HepG2 (cell line): ENCODE results near the gene GAL3ST1. TPM values are rescaled to one million over a fixed set of nuclear protein-coding genes. Genes with fewer than 3 reads are reported as not detected.

Source experiments
- FOXK2 ChIP-seq: fragments of 450-650 bp; IDR thresholded peaks from 2 replicates; pipeline ENCODE4 v1.6.1; 2016
- FOXP4 ChIP-seq: sonication (generic); formaldehyde crosslinking; IDR thresholded peaks from 2 replicates; pipeline ENCODE4 v1.4.0; 2020; ENCODE audit warnings: missing genetic modification reagents
- HMGA1 ChIP-seq: sonication (generic); formaldehyde crosslinking; conservative IDR thresholded peaks from 2 replicates; pipeline ENCODE4 v1.4.0; 2020; ENCODE audit warnings: missing genetic modification reagents
- NCOA5 ChIP-seq: sonication (generic); formaldehyde crosslinking; IDR thresholded peaks from 2 replicates; pipeline ENCODE4 v1.4.0; 2020; ENCODE audit warnings: missing genetic modification reagents
- NFE2L1 ChIP-seq: sonication (generic); formaldehyde crosslinking; IDR thresholded peaks from 2 replicates; pipeline ENCODE4 v1.4.0; 2020; ENCODE audit warnings: missing genetic modification reagents, mild to moderate bottlenecking, borderline replicate concordance
- NR2F1 ChIP-seq, 2 experiments: fragments of 450-650 bp in 1 of 2; formaldehyde crosslinking in 1 of 2; IDR thresholded peaks; 2 replicates each; pipeline versions ENCODE4 v1.5.0 to v1.6.1; 2016 to 2020; ENCODE audit warnings: mild to moderate bottlenecking in 1 of 2, missing compliant biosample characterization in 1 of 2, missing genetic modification reagents in 1 of 2, moderate library complexity in 1 of 2
- PATZ1 ChIP-seq: sonication (generic); formaldehyde crosslinking; IDR thresholded peaks from 2 replicates; pipeline ENCODE4 v1.4.0; 2020; ENCODE audit warnings: missing genetic modification reagents
- SIX1 ChIP-seq: sonication (generic); formaldehyde crosslinking; IDR thresholded peaks from 2 replicates; pipeline ENCODE4 v1.4.0; 2020; ENCODE audit warnings: missing genetic modification reagents, borderline replicate concordance
- SMYD3 ChIP-seq: sonication (generic); formaldehyde crosslinking; IDR thresholded peaks from 2 replicates; pipeline ENCODE4 v1.8.1; 2023; ENCODE audit warnings: mild to moderate bottlenecking, missing genetic modification reagents
- TP53 ChIP-seq: sonication (generic); formaldehyde crosslinking; conservative IDR thresholded peaks from 2 replicates; pipeline ENCODE4 v1.4.0; 2020; ENCODE audit warnings: missing genetic modification reagents
- polyA plus RNA-seq, 8 experiments: library from polyadenylated mRNA; depleted of rRNA in 3 of 8; stranded (reverse) in 7 of 8; unstranded in 1 of 8; fragments of >200 nt; fragmentation: Illumina TruSeq in 4 of 8; extraction: Trizol in 4 of 8; gene quantifications; 2 replicates each; pipeline versions ENCODE4 v1.2.1 to v1.2.3, GENCODE V29; 2011 to 2016; ENCODE audit warnings: low read depth in 4 of 8, missing spikeins in 1 of 8, mixed read lengths in 1 of 8; ENCODE audit not compliant: insufficient read depth in 1 of 8
- total RNA-seq, 5 experiments: library from RNA; depleted of rRNA; stranded (reverse); fragments of >200 nt; fragmentation: Illumina TruSeq; extraction: Trizol; gene quantifications; 2 replicates each; pipeline ENCODE4 v1.2.3, GENCODE V29; 2016; ENCODE audit warnings: low read depth in 1 of 5
- TF ChIP-seq, protein P1 (sequence below): sonication (generic); formaldehyde crosslinking; IDR thresholded peaks from 2 replicates; pipeline ENCODE4 v1.5.0; 2020; ENCODE audit warnings: mild to moderate bottlenecking, missing genetic modification reagents
- TF ChIP-seq, protein P2 (sequence below): sonication (generic); formaldehyde crosslinking; IDR thresholded peaks from 2 replicates; pipeline ENCODE4 v1.9.0; 2021; ENCODE audit warnings: missing genetic modification reagents, borderline replicate concordance
- TF ChIP-seq, protein P3 (sequence below): sonication (generic); formaldehyde crosslinking; IDR thresholded peaks from 2 replicates; pipeline ENCODE4 v1.4.0; 2020; ENCODE audit warnings: mild to moderate bottlenecking, missing genetic modification reagents
- TF ChIP-seq, protein P4 (sequence below): sonication (generic); formaldehyde crosslinking; IDR thresholded peaks from 2 replicates; pipeline ENCODE4 v1.5.0; 2020; ENCODE audit warnings: missing genetic modification reagents
- TF ChIP-seq, protein P5 (sequence below), 2 experiments: sonication (generic) in 1 of 2; formaldehyde crosslinking in 1 of 2; IDR thresholded peaks; 2 replicates each; pipeline versions ENCODE4 v1.4.0 to v1.6.1; 2018 to 2020; ENCODE audit warnings: missing genetic modification reagents in 2 of 2, borderline replicate concordance in 1 of 2, low read depth in 1 of 2, mild to moderate bottlenecking in 1 of 2, missing biosample characterization in 1 of 2

GAL3ST1 gene
- total and polyA plus RNA-seq, 2 of the 13 experiments (the other 11 are each of a cell fraction or from before 2014, with no cell fraction given): 4.4 to 14.7 TPM

GRCh38 chr22:30605449-30606110, 31.1 kb upstream of the GAL3ST1 start (continued):
- TF ChIP-seq SIX1 (CRISPR knock-in tag) (no peak), NFE2L1 (CRISPR knock-in tag) (no peak), PATZ1 (CRISPR knock-in tag) (peak; percentile 15; the same call in 1 of the 2 replicates), TP53 (CRISPR knock-in tag) (no peak), FOXP4 (CRISPR knock-in tag) (peak; percentile 9; the same call in 1 of the 2 replicates), HMGA1 (no peak), FOXK2 (peak; percentile 46; the same call in 1 of the 2 replicates), NR2F1 (CRISPR knock-in tag; IDR thresholded peaks at IDR 0.05) (no peak), SMYD3 (no peak), NCOA5 (no peak)
- TF ChIP-seq, protein P1, sequence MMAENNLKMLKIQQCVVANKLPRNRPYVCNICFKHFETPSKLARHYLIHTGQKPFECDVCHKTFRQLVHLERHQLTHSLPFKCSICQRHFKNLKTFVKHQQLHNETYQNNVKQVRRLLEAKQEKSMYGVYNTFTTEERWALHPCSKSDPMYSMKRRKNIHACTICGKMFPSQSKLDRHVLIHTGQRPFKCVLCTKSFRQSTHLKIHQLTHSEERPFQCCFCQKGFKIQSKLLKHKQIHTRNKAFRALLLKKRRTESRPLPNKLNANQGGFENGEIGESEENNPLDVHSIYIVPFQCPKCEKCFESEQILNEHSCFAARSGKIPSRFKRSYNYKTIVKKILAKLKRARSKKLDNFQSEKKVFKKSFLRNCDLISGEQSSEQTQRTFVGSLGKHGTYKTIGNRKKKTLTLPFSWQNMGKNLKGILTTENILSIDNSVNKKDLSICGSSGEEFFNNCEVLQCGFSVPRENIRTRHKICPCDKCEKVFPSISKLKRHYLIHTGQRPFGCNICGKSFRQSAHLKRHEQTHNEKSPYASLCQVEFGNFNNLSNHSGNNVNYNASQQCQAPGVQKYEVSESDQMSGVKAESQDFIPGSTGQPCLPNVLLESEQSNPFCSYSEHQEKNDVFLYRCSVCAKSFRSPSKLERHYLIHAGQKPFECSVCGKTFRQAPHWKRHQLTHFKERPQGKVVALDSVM (CRISPR knock-in tag): peak; percentile 79
- TF ChIP-seq, protein P2, sequence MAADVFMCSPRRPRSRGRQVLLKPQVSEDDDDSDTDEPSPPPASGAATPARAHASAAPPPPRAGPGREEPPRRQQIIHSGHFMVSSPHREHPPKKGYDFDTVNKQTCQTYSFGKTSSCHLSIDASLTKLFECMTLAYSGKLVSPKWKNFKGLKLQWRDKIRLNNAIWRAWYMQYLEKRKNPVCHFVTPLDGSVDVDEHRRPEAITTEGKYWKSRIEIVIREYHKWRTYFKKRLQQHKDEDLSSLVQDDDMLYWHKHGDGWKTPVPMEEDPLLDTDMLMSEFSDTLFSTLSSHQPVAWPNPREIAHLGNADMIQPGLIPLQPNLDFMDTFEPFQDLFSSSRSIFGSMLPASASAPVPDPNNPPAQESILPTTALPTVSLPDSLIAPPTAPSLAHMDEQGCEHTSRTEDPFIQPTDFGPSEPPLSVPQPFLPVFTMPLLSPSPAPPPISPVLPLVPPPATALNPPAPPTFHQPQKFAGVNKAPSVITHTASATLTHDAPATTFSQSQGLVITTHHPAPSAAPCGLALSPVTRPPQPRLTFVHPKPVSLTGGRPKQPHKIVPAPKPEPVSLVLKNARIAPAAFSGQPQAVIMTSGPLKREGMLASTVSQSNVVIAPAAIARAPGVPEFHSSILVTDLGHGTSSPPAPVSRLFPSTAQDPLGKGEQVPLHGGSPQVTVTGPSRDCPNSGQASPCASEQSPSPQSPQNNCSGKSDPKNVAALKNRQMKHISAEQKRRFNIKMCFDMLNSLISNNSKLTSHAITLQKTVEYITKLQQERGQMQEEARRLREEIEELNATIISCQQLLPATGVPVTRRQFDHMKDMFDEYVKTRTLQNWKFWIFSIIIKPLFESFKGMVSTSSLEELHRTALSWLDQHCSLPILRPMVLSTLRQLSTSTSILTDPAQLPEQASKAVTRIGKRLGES: no peak
- TF ChIP-seq, protein P3, sequence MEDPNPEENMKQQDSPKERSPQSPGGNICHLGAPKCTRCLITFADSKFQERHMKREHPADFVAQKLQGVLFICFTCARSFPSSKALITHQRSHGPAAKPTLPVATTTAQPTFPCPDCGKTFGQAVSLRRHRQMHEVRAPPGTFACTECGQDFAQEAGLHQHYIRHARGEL (CRISPR knock-in tag): no peak
- TF ChIP-seq, protein P4, sequence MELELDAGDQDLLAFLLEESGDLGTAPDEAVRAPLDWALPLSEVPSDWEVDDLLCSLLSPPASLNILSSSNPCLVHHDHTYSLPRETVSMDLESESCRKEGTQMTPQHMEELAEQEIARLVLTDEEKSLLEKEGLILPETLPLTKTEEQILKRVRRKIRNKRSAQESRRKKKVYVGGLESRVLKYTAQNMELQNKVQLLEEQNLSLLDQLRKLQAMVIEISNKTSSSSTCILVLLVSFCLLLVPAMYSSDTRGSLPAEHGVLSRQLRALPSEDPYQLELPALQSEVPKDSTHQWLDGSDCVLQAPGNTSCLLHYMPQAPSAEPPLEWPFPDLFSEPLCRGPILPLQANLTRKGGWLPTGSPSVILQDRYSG (CRISPR knock-in tag): 0 out of 2 replicates have a peak, but pooled peaks have one; percentile 29
- TF ChIP-seq, protein P5, sequence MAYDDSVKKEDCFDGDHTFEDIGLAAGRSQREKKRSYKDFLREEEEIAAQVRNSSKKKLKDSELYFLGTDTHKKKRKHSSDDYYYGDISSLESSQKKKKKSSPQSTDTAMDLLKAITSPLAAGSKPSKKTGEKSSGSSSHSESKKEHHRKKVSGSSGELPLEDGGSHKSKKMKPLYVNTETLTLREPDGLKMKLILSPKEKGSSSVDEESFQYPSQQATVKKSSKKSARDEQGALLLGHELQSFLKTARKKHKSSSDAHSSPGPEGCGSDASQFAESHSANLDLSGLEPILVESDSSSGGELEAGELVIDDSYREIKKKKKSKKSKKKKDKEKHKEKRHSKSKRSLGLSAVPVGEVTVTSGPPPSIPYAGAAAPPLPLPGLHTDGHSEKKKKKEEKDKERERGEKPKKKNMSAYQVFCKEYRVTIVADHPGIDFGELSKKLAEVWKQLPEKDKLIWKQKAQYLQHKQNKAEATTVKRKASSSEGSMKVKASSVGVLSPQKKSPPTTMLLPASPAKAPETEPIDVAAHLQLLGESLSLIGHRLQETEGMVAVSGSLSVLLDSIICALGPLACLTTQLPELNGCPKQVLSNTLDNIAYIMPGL (CRISPR knock-in tag; IDR thresholded peaks at IDR 0.05; ENCODE audit: borderline replicate concordance in 1 of 2, low read depth in 1 of 2): 0 out of 4 replicates have a peak, but pooled peaks of 1 of the 2 experiments have one; percentile 47
